BE2C (cell line): Measurements from ENCODE around the gene CHD5.

ENCODE experiments used
- DNase-seq: peaks from one replicate; pipeline ENCODE4 v3.0.0-alpha.2; 2020
- H3K27me3 ChIP-seq: fragments of 250-450 bp; sonication (Bioruptor Pico); 2 replicates; pipeline ENCODE4 v1.5.1; 2020; ENCODE audit warnings: mild to moderate bottlenecking
- H3K36me3 ChIP-seq: fragments of 250-450 bp; sonication (Bioruptor Pico); 2 replicates; pipeline ENCODE4 v1.5.1; 2020; ENCODE audit warnings: mild to moderate bottlenecking
- H3K4me1 ChIP-seq: fragments of 250-450 bp; sonication (Bioruptor Pico); 2 replicates; pipeline ENCODE4 v1.5.1; 2020
- H3K4me3 ChIP-seq: 2 replicates; pipeline ENCODE4 v1.5.1; 2011; ENCODE audit warnings: low read depth, low read length
- H3K9me3 ChIP-seq: fragments of 250-450 bp; sonication (Bioruptor Pico); 2 replicates; pipeline ENCODE4 v1.5.1; 2020
- TF ChIP-seq, protein P1 (sequence below): IDR thresholded peaks from 2 replicates; pipeline ENCODE4 v1.5.1; 2012; ENCODE audit warnings: mild to moderate bottlenecking, low read depth, low read length

CHD5 gene

DNA sequence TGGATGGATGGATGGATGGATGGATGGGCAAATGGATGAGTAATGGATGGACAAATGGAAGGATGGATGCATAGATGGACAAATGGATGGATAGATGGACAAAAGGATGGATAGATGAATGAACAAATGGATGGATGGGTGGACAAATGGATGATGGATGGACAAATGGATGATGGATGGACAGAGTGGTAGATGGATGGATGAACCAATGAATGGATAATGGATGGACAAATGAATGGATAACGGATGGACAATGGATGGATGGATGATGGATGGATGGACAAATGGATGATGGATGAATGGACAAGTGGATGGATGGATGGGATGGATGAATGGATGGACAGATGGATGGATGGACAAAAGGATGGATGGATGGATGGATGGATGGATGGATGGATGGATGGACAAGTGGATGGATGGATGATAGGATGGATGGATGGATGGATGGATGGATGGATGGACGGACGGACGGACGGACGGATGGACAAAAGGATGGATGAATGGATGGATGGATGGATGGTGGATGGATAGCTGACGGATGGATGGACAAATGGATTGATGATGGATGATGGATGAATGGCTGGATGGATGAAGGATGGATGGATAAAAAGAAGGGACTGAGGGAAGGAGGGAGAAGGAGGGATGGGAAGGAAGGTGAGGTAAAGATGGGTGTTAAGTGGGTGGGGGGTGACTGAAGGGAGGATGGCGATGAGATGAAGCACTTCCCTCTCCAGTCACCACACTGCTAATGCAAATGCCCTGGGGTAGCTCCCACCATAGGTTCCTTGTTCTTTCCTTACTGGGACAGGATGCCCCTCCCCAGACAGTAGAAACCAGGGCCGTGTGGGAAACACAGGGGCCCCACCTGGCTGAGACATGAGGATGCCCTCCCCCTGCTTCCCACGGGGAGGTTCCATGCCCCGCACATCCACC lies 29.8 kb downstream of the CHD5 start:
- Histone ChIP-seq H3K4me1 (no peaks in the 10 kb centered on the region), H3K27me3 (no peaks in the 10 kb centered on the region), H3K36me3 (no peaks in the 10 kb centered on the region), H3K4me3 (no peak overlapping the region), H3K9me3 (no peaks in the 10 kb centered on the region)
- TF ChIP-seq, protein P1, sequence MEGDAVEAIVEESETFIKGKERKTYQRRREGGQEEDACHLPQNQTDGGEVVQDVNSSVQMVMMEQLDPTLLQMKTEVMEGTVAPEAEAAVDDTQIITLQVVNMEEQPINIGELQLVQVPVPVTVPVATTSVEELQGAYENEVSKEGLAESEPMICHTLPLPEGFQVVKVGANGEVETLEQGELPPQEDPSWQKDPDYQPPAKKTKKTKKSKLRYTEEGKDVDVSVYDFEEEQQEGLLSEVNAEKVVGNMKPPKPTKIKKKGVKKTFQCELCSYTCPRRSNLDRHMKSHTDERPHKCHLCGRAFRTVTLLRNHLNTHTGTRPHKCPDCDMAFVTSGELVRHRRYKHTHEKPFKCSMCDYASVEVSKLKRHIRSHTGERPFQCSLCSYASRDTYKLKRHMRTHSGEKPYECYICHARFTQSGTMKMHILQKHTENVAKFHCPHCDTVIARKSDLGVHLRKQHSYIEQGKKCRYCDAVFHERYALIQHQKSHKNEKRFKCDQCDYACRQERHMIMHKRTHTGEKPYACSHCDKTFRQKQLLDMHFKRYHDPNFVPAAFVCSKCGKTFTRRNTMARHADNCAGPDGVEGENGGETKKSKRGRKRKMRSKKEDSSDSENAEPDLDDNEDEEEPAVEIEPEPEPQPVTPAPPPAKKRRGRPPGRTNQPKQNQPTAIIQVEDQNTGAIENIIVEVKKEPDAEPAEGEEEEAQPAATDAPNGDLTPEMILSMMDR, result no peak
- DNase-seq, result no peak

DNA sequence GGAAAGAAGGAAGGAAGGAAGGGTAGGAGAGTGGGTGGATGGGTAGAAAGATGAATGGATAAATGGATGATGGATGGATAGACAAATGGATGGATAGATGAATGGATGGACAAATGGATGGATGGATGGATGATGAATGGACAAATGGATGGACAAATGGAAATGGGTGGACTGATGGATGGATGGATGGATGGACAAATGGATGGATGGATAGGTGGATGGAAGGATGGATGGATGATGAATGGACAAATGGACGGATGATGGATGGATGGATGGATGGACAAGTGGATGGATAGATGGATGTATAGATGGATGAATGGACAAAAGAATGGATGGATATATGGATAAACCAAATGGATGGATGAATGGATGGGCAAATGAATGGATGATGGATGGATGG lies 30.5 kb downstream of the CHD5 start:
- TF ChIP-seq, protein P1, result no peak

GRCh38 chr1:6148497-6149241 lies 31.5 kb downstream of the CHD5 start:
- no peaks in the 10 kb centered on the region for H3K9me3 ChIP-seq
- DNase-seq, result peak; percentile 84
- H3K4me3 ChIP-seq, result peak overlapping the region; percentile 44
- no peaks in the 10 kb centered on the region for H3K27me3 ChIP-seq
- no peaks in the 10 kb centered on the region for H3K4me1 ChIP-seq
- TF ChIP-seq, protein P1, result no peak
- no peaks in the 10 kb centered on the region for H3K36me3 ChIP-seq

More for the DNA sequence above, 30.5 kb downstream of the CHD5 start:
- no peak for DNase-seq
- Histone ChIP-seq H3K4me3 (no peak overlapping the region), H3K36me3 (no peaks in the 10 kb centered on the region), H3K9me3 (no peaks in the 10 kb centered on the region), H3K4me1 (no peaks in the 10 kb centered on the region), H3K27me3 (no peaks in the 10 kb centered on the region)

DNA sequence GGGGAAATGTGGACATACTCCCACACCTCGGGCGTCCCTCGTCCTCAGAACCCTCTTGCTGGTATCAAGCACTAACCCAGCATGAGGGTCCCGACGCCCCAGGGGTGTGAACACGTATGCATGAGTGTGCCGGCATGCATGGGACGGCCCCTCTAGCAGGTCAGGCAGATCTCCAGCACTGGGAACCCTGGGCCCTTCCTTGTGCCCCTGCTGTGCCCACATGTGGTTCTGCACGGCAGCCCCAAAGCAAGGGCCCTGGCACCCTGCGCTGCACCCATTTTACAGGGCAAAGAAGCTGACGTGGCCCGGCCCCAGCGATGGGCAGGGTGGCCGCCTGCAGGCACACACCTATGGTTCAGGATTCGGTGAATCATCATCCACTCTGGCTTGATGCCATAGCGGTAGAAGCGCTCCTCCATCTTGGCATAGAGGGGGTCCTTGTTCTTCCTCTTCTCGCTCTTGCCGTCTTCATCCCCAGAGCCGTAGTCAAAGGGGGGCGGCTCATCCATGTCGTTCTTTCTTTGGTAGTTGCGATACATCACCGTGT lies 34.2 kb downstream of the CHD5 start:
- H3K36me3 ChIP-seq, result no peaks in the 10 kb centered on the region
- no peaks in the 10 kb centered on the region for H3K9me3 ChIP-seq
- no peaks in the 10 kb centered on the region for H3K27me3 ChIP-seq
- H3K4me1 ChIP-seq, result no peaks in the 10 kb centered on the region
- TF ChIP-seq, protein P1, result no peak
- no peak for DNase-seq
- no peak overlapping the region for H3K4me3 ChIP-seq

DNA sequence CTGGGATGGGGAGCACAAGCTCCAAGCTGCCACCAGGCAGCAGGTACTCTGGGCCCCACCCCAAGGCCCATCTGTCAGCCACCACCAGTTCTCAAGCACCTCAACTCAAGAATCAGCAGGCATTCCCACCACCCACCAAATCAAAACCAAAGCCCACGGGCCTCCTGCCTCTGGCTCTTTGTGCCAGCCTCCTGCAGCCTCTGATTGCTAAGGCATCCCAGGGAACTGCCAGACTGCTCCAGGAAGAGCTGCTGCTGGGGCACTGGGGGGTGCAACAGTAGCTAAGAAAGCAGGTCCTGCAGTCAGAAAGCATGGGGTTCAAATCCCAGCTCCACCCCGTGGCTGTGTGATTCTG lies 34.7 kb downstream of the CHD5 start:
- TF ChIP-seq, protein P1, result no peak
- DNase-seq, result no peak
- Histone ChIP-seq H3K36me3 (no peaks in the 10 kb centered on the region), H3K27me3 (no peaks in the 10 kb centered on the region), H3K4me3 (no peak overlapping the region), H3K4me1 (no peaks in the 10 kb centered on the region), H3K9me3 (no peaks in the 10 kb centered on the region)
